SIG-M5 (cell line): ENCODE measurements around the gene ARMCX4.
"Not testable (repeated sequence)": the region's sequence is repeated elsewhere in the genome, so short reads cannot be mapped to it uniquely, and the experiment has no call there.

Experiments
- DNase-seq: peaks from one replicate; lab custom pipeline; 2025; lab: John Stamatoyannopoulos, UW

The ARMCX4 gene

GRCh38 chrX:101485212-101485949, at the start of gene ARMCX4:
Gene ARMCX4, plus strand, starts transcription at chrX:101485456. Its CDS starts 3,134 bp downstream, at chrX:101488590.
- no peak for DNase-seq

GRCh38 chrX:101442085-101442484, 43.2 kb upstream of the ARMCX4 start:
- no peak for DNase-seq

- DNase-seq = no peak
Measured at GRCh38 chrX:101449279-101449678, 36.0 kb upstream of the ARMCX4 start.

GRCh38 chrX:101450085-101450484, 35.2 kb upstream of the ARMCX4 start:
- no peak for DNase-seq

GRCh38 chrX:101450961-101451360, 34.3 kb upstream of the ARMCX4 start:
- no peak for DNase-seq

- DNase-seq = no peak
Measured at GRCh38 chrX:101452056-101452455, 33.2 kb upstream of the ARMCX4 start.

- DNase-seq = no peak
Measured at GRCh38 chrX:101460669-101461068, 24.6 kb upstream of the ARMCX4 start.

GRCh38 chrX:101462892-101463291, 22.4 kb upstream of the ARMCX4 start:
- no peak for DNase-seq

GRCh38 chrX:101478366-101478765, 6.9 kb upstream of the ARMCX4 start:
- DNase-seq = no peak

GRCh38 chrX:101482296-101482695, 3.0 kb upstream of the ARMCX4 start:
- DNase-seq = no peak

- DNase-seq = no peak
Measured at GRCh38 chrX:101483705-101484104, 1.6 kb upstream of the ARMCX4 start.

- DNase-seq = no peak
Measured at GRCh38 chrX:101484135-101484534, 1.1 kb upstream of the ARMCX4 start.

GRCh38 chrX:101488796-101489195, 3.5 kb downstream of the ARMCX4 start:
- DNase-seq = no peak

GRCh38 chrX:101491943-101492342, 6.7 kb downstream of the ARMCX4 start:
- DNase-seq = no peak

- DNase-seq = no peak
Measured at GRCh38 chrX:101493225-101493624, 8.0 kb downstream of the ARMCX4 start.

GRCh38 chrX:101502929-101503328, 17.7 kb downstream of the ARMCX4 start:
- not testable (repeated sequence) for DNase-seq

- DNase-seq = no peak
Measured at GRCh38 chrX:101507372-101507771, 22.1 kb downstream of the ARMCX4 start.

GRCh38 chrX:101507986-101508385, 22.7 kb downstream of the ARMCX4 start:
- no peak for DNase-seq

- no peak for DNase-seq
Measured at GRCh38 chrX:101530944-101531343, 45.7 kb downstream of the ARMCX4 start.
